HUES48 (cell line): ENCODE results near the gene CDKL5.

ENCODE experiments used
- H3K27ac ChIP-seq: one replicate; pipeline ENCODE4 v1.7.0; 2013; ENCODE audit warnings: low read depth, low read length, inconsistent platforms
- H3K27me3 ChIP-seq: 2 replicates; pipeline ENCODE4 v1.6.1; 2013; ENCODE audit warnings: mild to moderate bottlenecking, low read length; ENCODE audit not compliant: control insufficient read depth, insufficient read depth
- H3K36me3 ChIP-seq: 2 replicates; pipeline ENCODE4 v1.6.1; 2013; ENCODE audit warnings: low read length; ENCODE audit not compliant: control insufficient read depth, insufficient read depth
- H3K4me1 ChIP-seq: 2 replicates; pipeline ENCODE4 v1.6.1; 2013; ENCODE audit warnings: mild to moderate bottlenecking, low read length; ENCODE audit not compliant: control insufficient read depth, insufficient read depth
- H3K4me3 ChIP-seq: 2 replicates; pipeline ENCODE4 v1.5.1; 2013; ENCODE audit warnings: mild to moderate bottlenecking, low read depth, low read length
- H3K9ac ChIP-seq: 2 replicates; pipeline ENCODE4 v1.6.1; 2013; ENCODE audit warnings: mild to moderate bottlenecking, low read depth, low read length, moderate library complexity
- H3K9me3 ChIP-seq: 2 replicates; pipeline ENCODE4 v1.6.1; 2013; ENCODE audit warnings: low read length; ENCODE audit not compliant: control insufficient read depth, insufficient read depth

CDKL5 gene

GRCh38 chrX:18640686-18641085, 215.3 kb downstream of the CDKL5 start:
- Histone ChIP-seq H3K36me3 (no peaks in the 10 kb centered on the region; the same call in 1 of the 2 replicates), H3K27ac (no peak overlapping the region), H3K27me3 (no peaks in the 10 kb centered on the region), H3K9ac (no peak overlapping the region), H3K4me1 (peaks cover 5% of the 10 kb centered on the region), H3K4me3 (no peak overlapping the region), H3K9me3 (peaks cover 12% of the 10 kb centered on the region)

- H3K27ac ChIP-seq: no peak overlapping the region
- H3K36me3 ChIP-seq: no peaks in the 10 kb centered on the region
- peaks cover 17% of the 10 kb centered on the region; the same call in 1 of the 2 replicates for H3K9me3 ChIP-seq
- H3K4me3 ChIP-seq: no peak overlapping the region
- no peaks in the 10 kb centered on the region for H3K27me3 ChIP-seq
- peaks cover 5% of the 10 kb centered on the region for H3K4me1 ChIP-seq
- no peak overlapping the region for H3K9ac ChIP-seq
Measured at GRCh38 chrX:18643243-18643642, 217.8 kb downstream of the CDKL5 start.

GRCh38 chrX:18643853-18644252, 218.4 kb downstream of the CDKL5 start:
- Histone ChIP-seq H3K9me3 (peaks cover 17% of the 10 kb centered on the region; the same call in 1 of the 2 replicates), H3K4me3 (no peak overlapping the region), H3K27me3 (no peaks in the 10 kb centered on the region), H3K36me3 (no peaks in the 10 kb centered on the region), H3K27ac (no peak overlapping the region), H3K9ac (no peak overlapping the region), H3K4me1 (peaks cover 5% of the 10 kb centered on the region)

- H3K27ac ChIP-seq: no peak overlapping the region
- no peak overlapping the region for H3K4me3 ChIP-seq
- H3K9me3 ChIP-seq: peaks cover 17% of the 10 kb centered on the region; the same call in 1 of the 2 replicates
- H3K27me3 ChIP-seq: no peaks in the 10 kb centered on the region
- no peaks in the 10 kb centered on the region for H3K36me3 ChIP-seq
- no peak overlapping the region for H3K9ac ChIP-seq
- peaks cover 13% of the 10 kb centered on the region; the same call in 1 of the 2 replicates for H3K4me1 ChIP-seq
Measured at GRCh38 chrX:18647621-18648020, 222.2 kb downstream of the CDKL5 start.

- no peak overlapping the region for H3K27ac ChIP-seq
- H3K9me3 ChIP-seq: peaks cover 14% of the 10 kb centered on the region; the same call in 1 of the 2 replicates
- H3K9ac ChIP-seq: no peak overlapping the region
- no peak overlapping the region for H3K4me3 ChIP-seq
- no peaks in the 10 kb centered on the region for H3K36me3 ChIP-seq
- no peaks in the 10 kb centered on the region for H3K27me3 ChIP-seq
- H3K4me1 ChIP-seq: peaks cover 13% of the 10 kb centered on the region; the same call in 1 of the 2 replicates
Measured at GRCh38 chrX:18649498-18649951, 224.1 kb downstream of the CDKL5 start.

GRCh38 chrX:18650662-18651061, 225.3 kb downstream of the CDKL5 start:
- Histone ChIP-seq H3K4me1 (peaks cover 19% of the 10 kb centered on the region; the same call in 1 of the 2 replicates), H3K27me3 (no peaks in the 10 kb centered on the region), H3K36me3 (no peaks in the 10 kb centered on the region), H3K27ac (no peak overlapping the region), H3K4me3 (no peak overlapping the region), H3K9ac (no peak overlapping the region), H3K9me3 (peaks cover 13% of the 10 kb centered on the region; the same call in 1 of the 2 replicates)

- Histone ChIP-seq H3K4me3 (no peak overlapping the region), H3K27me3 (no peaks in the 10 kb centered on the region), H3K27ac (no peak overlapping the region), H3K4me1 (peaks cover 19% of the 10 kb centered on the region; the same call in 1 of the 2 replicates), H3K36me3 (no peaks in the 10 kb centered on the region), H3K9me3 (peaks cover 7% of the 10 kb centered on the region; the same call in 1 of the 2 replicates), H3K9ac (no peak overlapping the region)
Measured at GRCh38 chrX:18652636-18653035, 227.2 kb downstream of the CDKL5 start.

- Histone ChIP-seq H3K4me3 (no peak overlapping the region), H3K36me3 (no peaks in the 10 kb centered on the region), H3K9me3 (peaks cover 6% of the 10 kb centered on the region; the same call in 1 of the 2 replicates), H3K27ac (no peak overlapping the region), H3K27me3 (no peaks in the 10 kb centered on the region), H3K4me1 (peaks cover 9% of the 10 kb centered on the region; the same call in 1 of the 2 replicates), H3K9ac (no peak overlapping the region)
Measured at GRCh38 chrX:18654875-18655836, 229.7 kb downstream of the CDKL5 start.

- Histone ChIP-seq H3K27me3 (no peaks in the 10 kb centered on the region), H3K9me3 (peaks cover 9% of the 10 kb centered on the region), H3K27ac (no peak overlapping the region), H3K4me3 (no peak overlapping the region), H3K36me3 (no peaks in the 10 kb centered on the region), H3K4me1 (no peaks in the 10 kb centered on the region), H3K9ac (no peak overlapping the region)
Measured at GRCh38 chrX:18661273-18661672, 235.9 kb downstream of the CDKL5 start.

GRCh38 chrX:18664947-18665346, 239.5 kb downstream of the CDKL5 start:
- no peaks in the 10 kb centered on the region for H3K27me3 ChIP-seq
- no peaks in the 10 kb centered on the region for H3K4me1 ChIP-seq
- peaks cover 13% of the 10 kb centered on the region for H3K9me3 ChIP-seq
- no peak overlapping the region for H3K27ac ChIP-seq
- H3K4me3 ChIP-seq: no peak overlapping the region
- no peaks in the 10 kb centered on the region for H3K36me3 ChIP-seq
- no peak overlapping the region for H3K9ac ChIP-seq

GRCh38 chrX:18666614-18667013, 241.2 kb downstream of the CDKL5 start:
- H3K4me3 ChIP-seq: no peak overlapping the region

More at GRCh38 chrX:18666614-18667013, 241.2 kb downstream of the CDKL5 start:
- Histone ChIP-seq H3K9me3 (peaks cover 13% of the 10 kb centered on the region), H3K27me3 (no peaks in the 10 kb centered on the region), H3K27ac (no peak overlapping the region), H3K4me1 (no peaks in the 10 kb centered on the region), H3K36me3 (no peaks in the 10 kb centered on the region), H3K9ac (no peak overlapping the region)
